ENCODE results near the gene SLC26A11. TPM values are rescaled to one million over a fixed set of nuclear protein-coding genes. Genes with fewer than 3 reads are reported as not detected.

SLC26A11 gene
- total RNA-seq, 1 experiment from 2014 or later, result 26.5 TPM

DNA sequence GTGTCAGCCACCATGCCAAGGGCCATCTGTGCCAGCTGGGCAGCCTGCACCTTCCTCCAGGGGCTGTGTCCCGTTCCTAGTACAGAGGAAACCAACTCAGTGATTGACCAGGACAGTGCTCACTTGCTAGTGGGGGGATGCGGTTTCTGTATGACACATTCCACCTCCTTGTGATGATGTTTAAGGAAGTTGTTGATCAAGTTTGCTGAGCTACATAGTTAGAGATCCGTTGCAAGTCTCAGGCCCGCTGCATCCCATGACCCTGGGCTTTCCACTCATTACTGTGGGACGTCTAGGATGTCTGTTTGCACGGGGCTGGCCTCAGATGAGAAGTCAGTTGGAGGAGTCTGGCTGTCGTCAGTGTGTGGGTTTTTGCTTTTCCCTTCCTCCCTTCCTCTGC, 74.0 kb downstream of the SLC26A11 start:
- H4K20me1 ChIP-seq (ENCODE audit: control insufficient read depth, insufficient read depth, insufficient read length), result no peaks in the 10 kb centered on the region
- H4K91ac ChIP-seq (ENCODE audit: insufficient read length, low read depth, low read length), result no peak overlapping the region
- H3K4ac ChIP-seq (ENCODE audit: low read depth, low read length), result no peak overlapping the region
- DNase-seq, result no peak
- H3K79me2 ChIP-seq (ENCODE audit: insufficient read depth, low read length), result no peaks in the 10 kb centered on the region
- H3K9me3 ChIP-seq (ENCODE audit: control insufficient read depth, low read depth, low read length), result no peaks in the 10 kb centered on the region
- no peak overlapping the region for H3K18ac ChIP-seq (ENCODE audit: insufficient read length, low read depth, low read length)
- no CpG with 5 or more reads among the region's 7 CpGs for WGBS (ENCODE audit: extremely low coverage, insufficient read length, low lambda C conversion rate)
- no peaks in the 10 kb centered on the region for H3K9me3 Mint-ChIP-seq
- H2BK5ac ChIP-seq (ENCODE audit: insufficient read length, low read length), result no peak overlapping the region
- no peak overlapping the region for H3K4me3 Mint-ChIP-seq
- no peaks in the 10 kb centered on the region for H3K23me2 ChIP-seq (ENCODE audit: insufficient read length, low read depth, low read length, poor library complexity, severe bottlenecking)
- no peak overlapping the region for H2AFZ ChIP-seq (ENCODE audit: low read length)
- H4K8ac ChIP-seq (replicated peaks; ENCODE audit: insufficient read length, low read depth, low read length), result no peak overlapping the region
- no peak overlapping the region for H3K4me2 ChIP-seq (ENCODE audit: insufficient read depth, insufficient read length, low read length)
- no peaks in the 10 kb centered on the region for H3K27me3 ChIP-seq (ENCODE audit: insufficient read depth, low read length)
- no peak overlapping the region for H3K9ac ChIP-seq (ENCODE audit: extremely low read depth, insufficient read length, low read length)
- no peak overlapping the region for H3K23ac ChIP-seq (ENCODE audit: insufficient read length, low read depth, low read length)
- no peak overlapping the region for H3T11ph ChIP-seq (ENCODE audit: low read length)
- H4K5ac ChIP-seq (ENCODE audit: insufficient read length, low read depth, low read length), result no peak overlapping the region
- no peak overlapping the region for H3K27ac ChIP-seq (ENCODE audit: insufficient read length, low read depth, low read length)
- no peak overlapping the region for H3K56ac ChIP-seq (ENCODE audit: insufficient read length, low read depth, low read length)
- no peak overlapping the region for H2BK15ac ChIP-seq (ENCODE audit: low read depth, low read length)
- H3K4me1 Mint-ChIP-seq, result no peaks in the 10 kb centered on the region
- H2BK20ac ChIP-seq (ENCODE audit: low read depth, low read length, poor library complexity, severe bottlenecking), result no peak overlapping the region
- no peak overlapping the region for H2BK120ac ChIP-seq (ENCODE audit: low read depth, low read length, poor library complexity, severe bottlenecking)
- no peak overlapping the region for H2AK5ac ChIP-seq (ENCODE audit: insufficient read length, low read length)
- TF ChIP-seq, protein P1, sequence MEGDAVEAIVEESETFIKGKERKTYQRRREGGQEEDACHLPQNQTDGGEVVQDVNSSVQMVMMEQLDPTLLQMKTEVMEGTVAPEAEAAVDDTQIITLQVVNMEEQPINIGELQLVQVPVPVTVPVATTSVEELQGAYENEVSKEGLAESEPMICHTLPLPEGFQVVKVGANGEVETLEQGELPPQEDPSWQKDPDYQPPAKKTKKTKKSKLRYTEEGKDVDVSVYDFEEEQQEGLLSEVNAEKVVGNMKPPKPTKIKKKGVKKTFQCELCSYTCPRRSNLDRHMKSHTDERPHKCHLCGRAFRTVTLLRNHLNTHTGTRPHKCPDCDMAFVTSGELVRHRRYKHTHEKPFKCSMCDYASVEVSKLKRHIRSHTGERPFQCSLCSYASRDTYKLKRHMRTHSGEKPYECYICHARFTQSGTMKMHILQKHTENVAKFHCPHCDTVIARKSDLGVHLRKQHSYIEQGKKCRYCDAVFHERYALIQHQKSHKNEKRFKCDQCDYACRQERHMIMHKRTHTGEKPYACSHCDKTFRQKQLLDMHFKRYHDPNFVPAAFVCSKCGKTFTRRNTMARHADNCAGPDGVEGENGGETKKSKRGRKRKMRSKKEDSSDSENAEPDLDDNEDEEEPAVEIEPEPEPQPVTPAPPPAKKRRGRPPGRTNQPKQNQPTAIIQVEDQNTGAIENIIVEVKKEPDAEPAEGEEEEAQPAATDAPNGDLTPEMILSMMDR (conservative IDR thresholded peaks at IDR 0.05), result no peak
- H3K36me3 Mint-ChIP-seq (ENCODE audit: insufficient read depth in 1 of 3, low read depth in 3 of 3), result peaks cover 33 to 78% (median 69%) of the 10 kb centered on the region in 3 experiments; a peak in 6 of 7 replicates
- no peaks in the 10 kb centered on the region; the same call in 1 of the 2 replicates for H3K27me3 Mint-ChIP-seq (ENCODE audit: low read depth)
- H3K4me1 ChIP-seq (ENCODE audit: insufficient read depth, low read length), result no peaks in the 10 kb centered on the region
- H3K14ac ChIP-seq (ENCODE audit: insufficient read depth, low read length), result no peak overlapping the region
- H3K79me1 ChIP-seq (ENCODE audit: insufficient read depth, low read depth, low read length, poor library complexity, severe bottlenecking), result no peaks in the 10 kb centered on the region
- H2BK12ac ChIP-seq (ENCODE audit: insufficient read length, low read depth, low read length), result no peak overlapping the region
- peak overlapping the region in 1 of 3 experiments; percentile 13; a peak in 2 of 7 replicates for H3K27ac Mint-ChIP-seq
